IMR-90 (cell line): ENCODE data around the gene C6orf118.

Experiments
- FOS ChIP-seq: fragments of 150-350 bp; IDR thresholded peaks from 2 replicates; pipeline ENCODE4 v1.6.1; 2016; ENCODE audit warnings: low read depth, low read length
- MAFK ChIP-seq: IDR thresholded peaks from 2 replicates; pipeline ENCODE4 v1.6.1; 2012; ENCODE audit warnings: low read depth, low read length, improper control_type of control experiment
- NFE2L2 ChIP-seq: fragments of 150-350 bp; IDR thresholded peaks from 2 replicates; pipeline ENCODE4 v1.6.1; 2016; ENCODE audit warnings: low read depth, mild to moderate bottlenecking, low read length
- POLR2A ChIP-seq: IDR thresholded peaks from 2 replicates; pipeline ENCODE4 v1.6.1; 2012; ENCODE audit warnings: mild to moderate bottlenecking, low read depth, low read length
- TF ChIP-seq, protein P1 (sequence below): conservative IDR thresholded peaks from 2 replicates; pipeline ENCODE4 v1.5.1; 2012; ENCODE audit warnings: mild to moderate bottlenecking, low read depth, low read length, improper control_type of control experiment

DNA sequence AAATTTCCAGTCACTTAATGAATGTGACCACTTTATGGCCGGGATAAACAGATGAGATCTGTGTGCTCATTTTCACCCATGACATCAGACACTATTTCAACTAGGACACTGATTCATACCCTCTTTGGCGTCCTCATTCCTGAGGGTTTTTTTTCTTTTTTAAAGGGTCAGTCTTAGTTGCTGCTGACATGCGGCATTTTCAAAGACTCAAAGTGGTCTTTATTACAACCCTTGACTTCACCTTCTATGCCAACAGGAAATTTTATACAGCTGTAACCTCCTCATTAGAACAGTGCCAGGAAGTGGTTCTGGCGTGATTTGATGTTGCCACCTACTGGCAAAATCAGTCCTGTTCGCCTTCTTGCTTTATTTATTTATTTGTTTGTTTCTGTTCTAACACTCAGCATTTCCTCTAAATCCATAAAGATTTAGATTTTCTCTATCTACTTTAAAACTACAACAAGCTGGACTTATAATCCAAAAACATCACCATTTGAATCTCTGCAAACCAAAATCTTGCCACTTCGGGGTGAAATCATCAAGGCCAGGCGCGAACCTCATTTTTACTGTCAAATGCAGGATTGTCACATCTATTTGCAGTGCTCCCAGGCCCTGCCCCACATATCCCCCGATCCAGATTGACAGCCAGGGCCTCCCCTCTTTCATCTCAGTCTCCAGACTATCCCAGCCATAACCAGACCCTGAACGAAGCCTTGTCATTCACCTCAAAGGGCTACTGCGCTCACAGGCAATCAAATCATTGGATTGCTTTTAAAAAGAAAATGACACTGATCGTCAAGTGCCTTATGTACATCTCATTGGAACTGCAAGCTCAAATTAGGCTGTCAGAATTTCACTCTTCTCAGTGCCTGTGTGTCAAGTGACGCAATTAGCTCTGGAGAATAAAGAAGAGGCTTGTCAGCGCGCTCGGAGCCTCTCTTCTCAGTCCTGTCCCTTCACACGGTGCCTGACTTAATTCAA is 77.5 kb downstream of the C6orf118 start:
- TF ChIP-seq, protein P1, sequence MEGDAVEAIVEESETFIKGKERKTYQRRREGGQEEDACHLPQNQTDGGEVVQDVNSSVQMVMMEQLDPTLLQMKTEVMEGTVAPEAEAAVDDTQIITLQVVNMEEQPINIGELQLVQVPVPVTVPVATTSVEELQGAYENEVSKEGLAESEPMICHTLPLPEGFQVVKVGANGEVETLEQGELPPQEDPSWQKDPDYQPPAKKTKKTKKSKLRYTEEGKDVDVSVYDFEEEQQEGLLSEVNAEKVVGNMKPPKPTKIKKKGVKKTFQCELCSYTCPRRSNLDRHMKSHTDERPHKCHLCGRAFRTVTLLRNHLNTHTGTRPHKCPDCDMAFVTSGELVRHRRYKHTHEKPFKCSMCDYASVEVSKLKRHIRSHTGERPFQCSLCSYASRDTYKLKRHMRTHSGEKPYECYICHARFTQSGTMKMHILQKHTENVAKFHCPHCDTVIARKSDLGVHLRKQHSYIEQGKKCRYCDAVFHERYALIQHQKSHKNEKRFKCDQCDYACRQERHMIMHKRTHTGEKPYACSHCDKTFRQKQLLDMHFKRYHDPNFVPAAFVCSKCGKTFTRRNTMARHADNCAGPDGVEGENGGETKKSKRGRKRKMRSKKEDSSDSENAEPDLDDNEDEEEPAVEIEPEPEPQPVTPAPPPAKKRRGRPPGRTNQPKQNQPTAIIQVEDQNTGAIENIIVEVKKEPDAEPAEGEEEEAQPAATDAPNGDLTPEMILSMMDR = no peak
- no peak for TF ChIP-seq POLR2A
- no peak for TF ChIP-seq FOS
- no peak for TF ChIP-seq MAFK
- TF ChIP-seq NFE2L2 = no peak
